ENCODE measurements around the gene TINAG. TPM values are rescaled to one million over a fixed set of nuclear protein-coding genes. Genes with fewer than 3 reads are reported as not detected.
"Not testable (repeated sequence)": the region's sequence is repeated elsewhere in the genome, so short reads cannot be mapped to it uniquely, and the experiment has no call there.

Gene TINAG
- total RNA-seq, 2 donors from 2014 or later, result not detected

GRCh38 chr6:54327631-54328030, 19.4 kb downstream of the TINAG start:
- H3K4me3 Mint-ChIP-seq, result no peak overlapping the region
- no peak overlapping the region for H3K27ac Mint-ChIP-seq
- DNase-seq (no peak), ATAC-seq (no peak)
- H3K27me3 Mint-ChIP-seq, result no peaks in the 10 kb centered on the region
- no peaks in the 10 kb centered on the region for H3K4me1 Mint-ChIP-seq
- no peaks in the 10 kb centered on the region for H3K9me3 ChIP-seq (ENCODE audit: control insufficient read depth, low read length, poor library complexity, severe bottlenecking)
- no peaks in the 10 kb centered on the region for H3K36me3 Mint-ChIP-seq (ENCODE audit: low read depth)

- H3K4me3 Mint-ChIP-seq; DNase-seq; H3K27me3 Mint-ChIP-seq; H3K4me1 Mint-ChIP-seq; ATAC-seq; H3K36me3 Mint-ChIP-seq (ENCODE audit: low read depth); H3K27ac Mint-ChIP-seq; H3K9me3 ChIP-seq (ENCODE audit: control insufficient read depth, low read length, poor library complexity, severe bottlenecking): not testable (repeated sequence)
Observed at GRCh38 chr6:54331571-54331970, 23.3 kb downstream of the TINAG start.

GRCh38 chr6:54335871-54336270, 27.6 kb downstream of the TINAG start:
- no peak overlapping the region for H3K4me3 Mint-ChIP-seq
- ATAC-seq, result no peak
- H3K27me3 Mint-ChIP-seq, result no peaks in the 10 kb centered on the region
- H3K27ac Mint-ChIP-seq, result no peak overlapping the region
- DNase-seq, result no peak
- no peaks in the 10 kb centered on the region for H3K9me3 ChIP-seq (ENCODE audit: control insufficient read depth, low read length, poor library complexity, severe bottlenecking)
- no peaks in the 10 kb centered on the region for H3K36me3 Mint-ChIP-seq (ENCODE audit: low read depth)
- H3K4me1 Mint-ChIP-seq, result no peaks in the 10 kb centered on the region

DNA sequence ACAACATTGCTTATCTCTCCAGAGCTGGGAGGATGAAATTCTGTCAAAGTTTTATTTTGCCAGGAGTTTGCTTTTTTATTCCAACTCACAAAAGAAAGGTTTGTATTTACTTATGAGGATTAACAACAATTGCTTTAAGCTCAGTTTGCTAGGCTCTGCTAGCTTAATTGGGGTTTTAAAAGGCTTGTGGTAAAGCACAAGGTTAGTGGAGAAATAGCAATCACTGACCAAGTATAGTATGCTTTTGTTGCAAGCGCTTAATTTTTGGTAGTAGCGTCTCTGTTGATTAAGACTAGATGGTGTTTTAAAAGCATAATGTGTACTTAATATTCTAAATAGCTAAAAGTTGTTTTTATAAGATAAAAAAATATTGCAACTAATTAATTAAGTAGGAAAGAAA, 45.7 kb downstream of the TINAG start:
- Mint-ChIP-seq H3K4me1 (no peaks in the 10 kb centered on the region), H3K4me3 (no peak overlapping the region), H3K27me3 (no peaks in the 10 kb centered on the region), H3K36me3 (ENCODE audit: low read depth) (no peaks in the 10 kb centered on the region), H3K27ac (no peak overlapping the region)
- H3K9me3 ChIP-seq (ENCODE audit: control insufficient read depth, low read length, poor library complexity, severe bottlenecking), result no peaks in the 10 kb centered on the region
- ATAC-seq (no peak), DNase-seq (no peak)

DNA sequence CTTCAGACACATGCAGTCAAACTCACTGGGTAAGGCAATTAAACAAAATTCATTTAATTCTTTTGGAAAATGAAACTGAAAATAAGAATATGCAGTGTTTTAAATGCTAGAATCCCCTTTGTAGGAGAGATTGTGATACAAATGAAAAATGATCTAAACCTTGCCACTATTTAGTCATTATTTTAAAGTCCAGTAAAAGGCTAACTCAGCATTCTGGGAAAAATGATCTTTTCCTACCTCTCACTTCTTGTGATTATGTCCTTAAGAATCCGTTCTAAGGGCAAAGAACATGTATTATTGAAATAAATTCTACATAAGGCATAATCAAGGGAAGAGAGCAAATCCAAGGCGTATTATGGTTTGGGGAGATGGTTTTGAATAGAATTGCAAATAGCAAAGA, 46.4 kb downstream of the TINAG start:
- ATAC-seq (no peak), DNase-seq (no peak)
- Mint-ChIP-seq H3K4me3 (no peak overlapping the region), H3K27me3 (no peaks in the 10 kb centered on the region), H3K4me1 (no peaks in the 10 kb centered on the region), H3K36me3 (ENCODE audit: low read depth) (no peaks in the 10 kb centered on the region), H3K27ac (no peak overlapping the region)
- H3K9me3 ChIP-seq (ENCODE audit: control insufficient read depth, low read length, poor library complexity, severe bottlenecking), result no peaks in the 10 kb centered on the region

GRCh38 chr6:54357141-54357540, 48.9 kb downstream of the TINAG start:
- Mint-ChIP-seq H3K27ac (no peak overlapping the region), H3K4me1 (no peaks in the 10 kb centered on the region), H3K27me3 (no peaks in the 10 kb centered on the region), H3K36me3 (ENCODE audit: low read depth) (no peaks in the 10 kb centered on the region), H3K4me3 (no peak overlapping the region)
- DNase-seq (no peak), ATAC-seq (no peak)
- no peaks in the 10 kb centered on the region for H3K9me3 ChIP-seq (ENCODE audit: control insufficient read depth, low read length, poor library complexity, severe bottlenecking)

DNA sequence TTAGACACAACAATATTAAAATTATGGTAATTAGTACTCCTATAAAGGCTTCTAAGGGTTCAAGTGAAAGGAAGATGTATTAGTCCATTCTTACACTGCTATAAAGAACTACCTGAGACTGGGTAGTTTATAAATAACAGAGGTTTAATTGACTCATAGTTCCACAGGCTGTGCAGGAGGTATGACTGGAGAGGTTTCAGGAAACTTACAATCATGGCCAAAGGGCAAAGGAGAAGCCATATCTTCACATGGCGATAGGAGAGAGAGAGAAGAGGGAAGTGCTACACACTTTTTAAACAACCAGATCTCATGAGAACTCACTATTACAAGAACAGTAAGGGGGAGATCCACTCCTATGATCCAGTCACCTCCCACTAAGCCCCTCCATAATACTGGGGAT, 52.9 kb downstream of the TINAG start:
- no peaks in the 10 kb centered on the region for H3K27me3 Mint-ChIP-seq
- H3K27ac Mint-ChIP-seq, result no peak overlapping the region
- no peaks in the 10 kb centered on the region for H3K36me3 Mint-ChIP-seq (ENCODE audit: low read depth)
- no peaks in the 10 kb centered on the region for H3K9me3 ChIP-seq (ENCODE audit: control insufficient read depth, low read length, poor library complexity, severe bottlenecking)
- ATAC-seq (no peak), DNase-seq (no peak)
- H3K4me1 Mint-ChIP-seq, result no peaks in the 10 kb centered on the region
- H3K4me3 Mint-ChIP-seq, result no peak overlapping the region

DNA sequence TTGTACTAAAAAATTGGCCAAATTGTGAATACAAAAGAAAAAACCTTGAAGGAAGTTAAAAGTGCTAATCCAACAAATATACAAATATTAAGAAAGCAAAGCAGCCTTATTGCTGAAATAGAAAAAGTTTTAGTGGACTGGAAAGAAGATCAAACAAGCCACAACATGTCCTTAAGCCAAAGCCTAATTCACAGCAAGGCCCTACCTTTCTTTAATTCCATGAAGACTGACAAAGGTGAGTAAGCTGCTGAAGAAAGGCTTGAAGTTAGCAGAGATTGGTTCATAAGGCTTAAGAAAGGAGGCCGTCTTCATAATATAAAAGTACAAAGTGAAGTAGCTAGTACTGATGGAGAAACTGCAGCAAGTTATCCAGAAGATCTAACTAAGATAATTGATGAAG, 53.5 kb downstream of the TINAG start:
- H3K27ac Mint-ChIP-seq, result no peak overlapping the region
- no peaks in the 10 kb centered on the region for H3K9me3 ChIP-seq (ENCODE audit: control insufficient read depth, low read length, poor library complexity, severe bottlenecking)
- no peak for ATAC-seq
- no peaks in the 10 kb centered on the region for H3K4me1 Mint-ChIP-seq
- no peaks in the 10 kb centered on the region for H3K36me3 Mint-ChIP-seq (ENCODE audit: low read depth)
- H3K4me3 Mint-ChIP-seq, result no peak overlapping the region
- no peaks in the 10 kb centered on the region for H3K27me3 Mint-ChIP-seq
- DNase-seq, result no peak

GRCh38 chr6:54366667-54367327, 58.6 kb downstream of the TINAG start:
- ATAC-seq (no peak), DNase-seq (no peak)
- no peaks in the 10 kb centered on the region for H3K36me3 Mint-ChIP-seq (ENCODE audit: low read depth)
- no peaks in the 10 kb centered on the region for H3K27me3 Mint-ChIP-seq
- H3K27ac Mint-ChIP-seq, result no peak overlapping the region
- H3K4me3 Mint-ChIP-seq, result no peak overlapping the region
- no peaks in the 10 kb centered on the region for H3K4me1 Mint-ChIP-seq
- no peaks in the 10 kb centered on the region for H3K9me3 ChIP-seq (ENCODE audit: control insufficient read depth, low read length, poor library complexity, severe bottlenecking)

GRCh38 chr6:54377776-54378175, 69.5 kb downstream of the TINAG start:
- Mint-ChIP-seq H3K4me1 (no peaks in the 10 kb centered on the region), H3K36me3 (ENCODE audit: low read depth) (no peaks in the 10 kb centered on the region), H3K27me3 (no peaks in the 10 kb centered on the region), H3K27ac (no peak overlapping the region), H3K4me3 (no peak overlapping the region)
- H3K9me3 ChIP-seq (ENCODE audit: control insufficient read depth, low read length, poor library complexity, severe bottlenecking), result no peaks in the 10 kb centered on the region
- ATAC-seq, result no peak
- DNase-seq, result no peak

GRCh38 chr6:54386295-54386694, 78.1 kb downstream of the TINAG start:
- no peaks in the 10 kb centered on the region for H3K27me3 Mint-ChIP-seq
- H3K9me3 ChIP-seq (ENCODE audit: control insufficient read depth, low read length, poor library complexity, severe bottlenecking), result no peaks in the 10 kb centered on the region
- no peak for ATAC-seq

GRCh38 chr6:54390362-54390761, 82.1 kb downstream of the TINAG start:
- Mint-ChIP-seq H3K27me3 (no peaks in the 10 kb centered on the region), H3K4me1 (no peaks in the 10 kb centered on the region), H3K27ac (no peak overlapping the region), H3K36me3 (ENCODE audit: low read depth) (no peaks in the 10 kb centered on the region), H3K4me3 (no peak overlapping the region)
- no peak for ATAC-seq
- no peaks in the 10 kb centered on the region for H3K9me3 ChIP-seq (ENCODE audit: control insufficient read depth, low read length, poor library complexity, severe bottlenecking)
- DNase-seq, result no peak

More at GRCh38 chr6:54386295-54386694, 78.1 kb downstream of the TINAG start:
- Mint-ChIP-seq H3K36me3 (ENCODE audit: low read depth) (no peaks in the 10 kb centered on the region), H3K27ac (no peak overlapping the region), H3K4me3 (no peak overlapping the region), H3K4me1 (no peaks in the 10 kb centered on the region)
- DNase-seq, result no peak

DNA sequence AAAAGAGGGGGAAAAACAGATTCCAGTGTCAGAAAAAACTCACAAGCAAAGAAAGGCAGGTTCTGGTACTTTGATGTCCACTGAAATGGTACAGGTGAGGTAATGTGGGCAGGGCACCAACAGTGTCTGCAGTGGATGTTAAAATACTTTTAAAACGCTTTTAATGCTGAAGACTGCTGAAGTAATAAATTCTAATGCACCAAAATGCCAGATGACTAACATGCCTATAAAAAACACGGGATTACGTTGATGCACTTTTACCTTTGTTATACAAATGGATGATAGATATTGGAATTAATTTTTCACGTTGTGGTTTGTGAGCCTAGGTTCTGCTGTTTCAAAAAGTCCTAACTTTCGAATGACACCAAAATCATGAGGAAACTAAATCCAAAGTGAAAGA, 83.3 kb downstream of the TINAG start:
- no peaks in the 10 kb centered on the region for H3K4me1 Mint-ChIP-seq

GRCh38 chr6:54403096-54403495, 94.9 kb downstream of the TINAG start:
- Mint-ChIP-seq H3K4me1 (no peaks in the 10 kb centered on the region), H3K27me3 (no peaks in the 10 kb centered on the region), H3K4me3 (no peak overlapping the region), H3K36me3 (ENCODE audit: low read depth) (no peaks in the 10 kb centered on the region), H3K27ac (no peak overlapping the region)
- no peaks in the 10 kb centered on the region for H3K9me3 ChIP-seq (ENCODE audit: control insufficient read depth, low read length, poor library complexity, severe bottlenecking)
- DNase-seq (no peak), ATAC-seq (no peak)

More for the DNA sequence above, 83.3 kb downstream of the TINAG start:
- H3K9me3 ChIP-seq (ENCODE audit: control insufficient read depth, low read length, poor library complexity, severe bottlenecking), result no peaks in the 10 kb centered on the region
- no peaks in the 10 kb centered on the region for H3K36me3 Mint-ChIP-seq (ENCODE audit: low read depth)
- no peaks in the 10 kb centered on the region for H3K27me3 Mint-ChIP-seq
- no peak overlapping the region for H3K4me3 Mint-ChIP-seq
- ATAC-seq (no peak), DNase-seq (no peak)
- no peak overlapping the region for H3K27ac Mint-ChIP-seq
